Left lobe of liver (tissue), 2 donors: ENCODE results near the gene TCF7. TPM values are rescaled to one million over a fixed set of nuclear protein-coding genes. Genes with fewer than 3 reads are reported as not detected.
A peak's percentile ranks its signal among the peaks of the same experiment; 100 is the strongest.

ENCODE experiments used
- ATAC-seq: fragments of 200-7000 bp; cut with Tn5 transposase; one replicate; pipeline ENCODE4 v1.9.1; 2020; ENCODE audit warnings: mild to moderate bottlenecking, moderate library complexity
- DNase-seq: peaks from one replicate; pipeline ENCODE4 v3.0.0-alpha.2; 2020; ENCODE audit warnings: low spot score
- total RNA-seq: library from RNA; stranded (reverse); gene quantifications from one replicate; pipeline ENCODE4 v1.2.1, GENCODE V29; 2021
- donor health status: DM: no; HTN: no; CAD: no; lungs with moderate emphysema.
- donor health status: DM: no; HTN: yes; CAD: no.

TCF7 gene
- total RNA-seq, 1 donor from 2014 or later: 3.1 TPM

DNA sequence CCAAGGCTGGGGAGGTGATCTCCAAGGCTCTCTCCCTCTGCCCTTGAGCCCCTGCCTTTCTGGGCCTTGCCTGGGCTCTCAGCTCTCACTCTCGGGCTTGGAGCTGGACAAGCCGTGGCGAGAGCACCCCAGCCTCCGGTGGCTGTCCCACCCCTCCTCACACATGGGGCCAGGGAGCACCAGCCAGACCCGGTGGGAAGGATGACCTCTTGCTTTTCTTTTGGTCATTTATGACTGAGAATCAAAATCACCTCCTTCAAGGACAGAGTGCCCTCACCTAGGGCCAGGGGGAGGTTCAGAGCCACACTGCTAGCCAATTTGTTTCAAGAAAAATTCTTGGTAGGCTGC lies 14.1 kb downstream of the TCF7 start:
- ATAC-seq (no peak), DNase-seq (no peak)

- no peak for DNase-seq
- ATAC-seq: no peak
These were observed 15.1 kb downstream of the TCF7 start for GRCh38 chr5:134129411-134130238.

DNA sequence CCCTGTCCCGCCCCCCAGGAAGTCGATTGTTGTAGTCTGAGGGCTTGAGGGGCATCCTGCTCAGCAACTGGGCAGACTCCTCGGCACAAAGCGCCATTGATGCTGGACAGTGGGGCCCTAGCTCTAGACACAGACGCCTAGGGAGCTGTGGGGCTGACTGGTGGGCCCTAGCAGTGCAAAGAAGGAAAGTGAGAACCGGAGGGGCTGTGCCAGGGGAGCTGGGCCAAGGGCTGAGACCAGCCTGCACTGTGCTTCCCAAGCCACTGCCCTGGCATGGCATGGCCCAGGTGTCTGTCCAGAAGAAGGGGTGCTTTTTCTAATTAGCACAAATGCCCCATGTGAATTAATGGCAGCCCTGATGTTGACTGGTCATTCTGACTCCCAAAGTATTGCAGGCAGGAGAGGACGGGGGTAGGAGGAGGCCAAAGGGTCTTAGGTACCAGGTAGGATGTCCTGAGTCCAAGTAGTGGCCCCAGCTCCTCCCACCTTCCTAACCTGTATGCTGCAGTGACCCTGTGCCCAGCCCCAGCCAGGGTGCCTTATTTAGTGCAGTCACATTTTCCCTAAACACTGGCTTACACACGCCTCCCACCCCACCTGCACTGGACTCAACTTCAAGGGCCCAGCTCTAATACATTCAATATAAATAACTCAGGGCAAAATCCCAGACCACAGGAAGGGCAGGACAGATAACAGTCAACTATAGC lies 15.9 kb downstream of the TCF7 start:
- no peak for ATAC-seq
- no peak for DNase-seq

GRCh38 chr5:134131165-134131564 lies 16.7 kb downstream of the TCF7 start:
- no peak for DNase-seq
- ATAC-seq: no peak

DNA sequence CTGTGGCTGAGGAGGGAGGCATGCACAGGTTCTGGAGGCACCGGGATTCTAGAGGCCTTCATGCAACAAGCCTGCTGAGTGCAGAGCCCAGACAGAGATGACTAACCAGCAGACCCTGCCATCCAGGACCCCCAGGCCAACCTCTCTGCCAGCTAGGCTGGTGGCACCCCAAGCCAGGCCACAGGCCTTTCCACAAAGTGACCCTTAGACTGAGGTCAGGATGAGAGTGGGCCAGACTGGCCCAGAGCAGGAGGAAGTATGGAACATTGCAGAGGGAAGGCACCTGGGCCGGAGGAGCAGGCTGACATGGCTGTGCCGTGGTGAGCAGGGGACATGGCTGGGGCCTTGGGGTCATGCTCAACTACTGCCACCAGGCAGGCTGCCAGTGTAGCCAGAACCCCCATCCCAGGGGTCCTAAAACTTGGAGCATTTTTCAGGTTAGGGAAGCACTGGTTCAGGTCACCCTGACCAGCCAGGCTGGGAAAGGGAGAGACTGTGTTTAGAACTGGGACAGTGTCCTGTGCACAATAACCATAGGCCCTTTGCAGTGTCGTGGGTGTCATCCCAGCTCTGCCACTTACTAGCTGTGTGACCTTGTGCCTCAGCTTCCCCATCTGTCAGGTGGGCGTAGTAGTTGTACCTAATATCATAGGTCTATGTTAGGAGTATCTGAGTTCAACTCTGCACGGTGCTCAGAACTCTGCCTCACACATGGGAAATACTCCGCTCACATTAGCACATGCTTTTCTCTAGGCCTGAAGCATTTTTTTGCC lies 17.3 kb downstream of the TCF7 start:
- no peak for DNase-seq
- ATAC-seq: no peak

- DNase-seq (no peak), ATAC-seq (no peak)
These were observed 18.1 kb downstream of the TCF7 start for GRCh38 chr5:134132372-134133187.

DNA sequence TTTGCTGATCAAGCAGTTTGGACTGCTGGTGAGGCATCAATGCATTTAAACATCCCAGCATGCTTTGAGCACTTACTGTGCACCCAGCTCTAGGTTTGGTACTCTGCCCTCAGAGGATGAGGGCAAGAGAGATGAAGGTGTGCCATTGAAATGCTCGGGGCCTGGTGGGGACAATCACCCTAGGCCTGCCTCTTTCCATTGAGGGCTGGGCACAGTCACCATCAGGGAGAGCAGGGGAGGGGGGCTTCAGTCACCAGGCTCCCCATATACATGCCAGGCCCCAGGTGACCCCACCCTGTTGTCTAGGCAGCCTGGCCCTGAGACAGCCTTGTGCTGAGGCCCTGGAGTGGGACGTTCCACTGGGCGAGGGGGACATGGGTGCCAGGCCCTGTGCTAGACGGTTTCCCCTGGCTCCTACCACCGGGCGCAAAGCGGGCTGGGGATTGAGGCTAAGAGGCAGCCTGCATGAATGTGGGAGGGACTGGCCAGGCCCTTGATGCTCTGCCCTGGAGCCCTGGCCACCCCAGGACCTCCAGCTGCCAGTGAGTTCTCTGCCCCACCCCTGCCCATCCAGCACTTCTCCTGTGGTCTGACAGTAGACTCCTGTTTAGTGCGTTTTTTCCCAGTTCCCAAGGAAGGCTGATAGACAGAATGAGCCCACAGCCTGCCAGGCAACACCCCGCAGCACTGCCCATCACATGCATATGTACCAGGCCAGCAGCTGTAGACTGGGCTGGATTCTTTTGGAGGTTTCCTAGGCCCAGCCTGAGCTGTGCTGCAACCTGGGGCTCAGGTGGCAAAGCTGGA lies 18.9 kb downstream of the TCF7 start:
- ATAC-seq: no peak

GRCh38 chr5:134133995-134134541 lies 19.6 kb downstream of the TCF7 start:
- ATAC-seq (no peak), DNase-seq (no peak)

More for the DNA sequence above, 18.9 kb downstream of the TCF7 start:
- no peak for DNase-seq

DNA sequence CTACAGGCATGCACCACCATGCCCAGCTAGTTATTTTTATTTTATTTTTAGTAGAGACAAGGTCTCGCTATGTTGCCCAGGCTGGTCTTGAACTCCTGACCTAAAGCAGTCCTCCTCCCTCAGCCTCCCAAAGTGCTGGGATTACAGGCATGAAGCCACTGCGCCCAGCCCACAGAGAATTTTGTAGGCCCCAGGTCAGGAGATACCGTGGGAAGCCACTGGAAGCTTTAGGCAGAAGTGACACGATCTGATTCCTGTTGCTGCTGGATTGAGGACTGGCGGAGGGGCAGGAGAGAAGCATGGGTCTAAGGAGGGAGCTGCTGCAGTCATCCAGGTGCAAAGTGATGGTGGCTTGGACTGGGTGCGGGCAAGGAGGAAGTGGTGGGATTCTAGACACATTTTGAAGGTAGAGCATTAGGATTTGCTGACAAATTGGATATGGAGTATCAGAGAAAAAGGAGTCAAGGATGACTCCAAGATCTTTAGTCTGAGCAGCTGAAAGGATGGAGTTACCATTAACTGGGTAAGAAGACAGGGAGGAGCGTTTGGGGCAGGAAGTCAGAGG lies 20.7 kb downstream of the TCF7 start:
- DNase-seq (peak; percentile 33), ATAC-seq (no peak)

DNA sequence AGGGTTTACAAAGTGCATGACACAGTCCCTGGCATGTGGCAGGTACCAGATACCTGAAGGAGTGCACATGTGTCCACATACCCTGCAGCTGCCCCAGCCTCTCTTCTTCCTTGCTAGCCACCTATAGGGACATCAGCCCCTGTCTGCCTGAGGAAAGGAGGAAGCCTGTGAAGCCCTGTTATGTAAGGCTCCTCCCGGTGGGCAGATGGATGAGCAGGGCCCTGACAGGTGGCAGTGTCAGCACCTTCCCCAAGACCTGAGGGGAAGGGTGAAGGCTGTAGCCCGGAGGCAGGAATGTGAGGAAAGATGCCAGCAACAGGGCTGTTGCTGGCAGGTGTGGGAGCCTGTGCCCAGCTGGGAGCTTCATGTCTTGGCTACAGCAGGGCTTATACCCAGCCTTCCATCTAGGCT lies 21.7 kb downstream of the TCF7 start:
- ATAC-seq: no peak
- peak; percentile 35 for DNase-seq

- peak; percentile 24 for DNase-seq
These were observed 22.3 kb downstream of the TCF7 start for GRCh38 chr5:134136771-134137170.

GRCh38 chr5:134138416-134139376 lies 24.2 kb downstream of the TCF7 start:
- DNase-seq (peak; percentile 31), ATAC-seq (no peak)

More at GRCh38 chr5:134136771-134137170, 22.3 kb downstream of the TCF7 start:
- ATAC-seq: no peak

GRCh38 chr5:134139377-134139851 lies 24.9 kb downstream of the TCF7 start:
- ATAC-seq (no peak), DNase-seq (peak; percentile 40)

DNA sequence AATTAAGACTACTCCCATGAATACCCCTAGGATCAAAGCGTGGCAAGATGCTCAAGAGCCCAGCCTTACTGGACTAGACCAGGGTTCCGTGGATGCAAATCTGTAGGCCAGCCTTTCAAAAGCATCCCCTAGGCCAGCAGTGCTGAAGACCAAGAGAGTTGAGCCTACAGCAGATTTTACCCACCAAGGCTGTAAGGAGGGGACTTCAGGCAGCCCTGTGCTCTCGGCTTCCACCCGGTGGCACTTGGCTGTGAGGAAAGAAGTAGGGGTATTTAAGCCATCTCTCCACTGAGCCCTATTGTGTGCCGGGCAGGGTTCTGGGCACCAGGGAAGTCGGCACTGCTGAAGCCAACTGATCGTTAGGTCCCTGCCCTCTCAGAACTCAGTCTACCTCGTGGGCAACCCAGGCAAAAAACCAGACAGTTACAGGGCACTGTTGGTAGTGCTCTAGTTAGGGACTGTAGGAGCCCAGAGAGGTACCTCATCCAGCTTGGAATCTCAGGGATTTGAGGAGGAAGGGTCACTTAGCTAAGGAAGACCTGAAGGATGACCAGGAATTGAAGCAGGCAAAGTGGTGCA lies 25.5 kb downstream of the TCF7 start:
- ATAC-seq (no peak), DNase-seq (peak; percentile 35)

DNA sequence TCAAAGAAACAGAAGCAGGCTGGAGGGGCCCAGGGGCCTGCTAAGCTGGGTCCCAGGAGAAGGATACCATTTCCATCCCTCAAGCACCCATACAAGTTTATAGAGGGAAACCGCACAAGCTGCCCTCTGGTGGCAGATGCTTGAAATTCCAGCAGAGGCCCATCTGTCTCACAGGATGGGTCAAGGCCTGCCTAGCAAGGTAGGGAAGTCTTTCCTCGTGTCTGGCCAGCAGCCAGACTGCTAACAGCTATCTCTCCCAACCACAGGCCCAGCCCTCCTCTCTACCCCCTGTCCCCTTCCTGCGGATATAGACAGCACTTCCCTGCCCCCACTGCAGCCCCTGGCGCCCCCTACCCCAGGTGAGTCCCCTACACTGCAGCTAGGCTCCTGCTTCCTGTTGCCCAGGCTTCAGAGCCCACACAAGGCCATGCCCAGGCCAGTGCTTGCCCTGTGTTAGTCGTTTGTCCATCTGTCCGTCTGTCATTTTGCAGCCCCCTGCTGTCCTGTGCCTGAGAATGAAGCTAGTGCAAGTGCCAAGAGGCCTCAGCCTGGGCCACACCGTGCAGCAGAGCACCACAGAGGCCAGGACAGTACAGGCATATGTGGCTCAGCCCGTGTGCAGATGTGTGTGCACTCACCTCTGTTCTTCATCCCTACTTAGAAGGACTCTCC lies 26.2 kb downstream of the TCF7 start:
- ATAC-seq (peak; percentile 85), DNase-seq (peak; percentile 81)

GRCh38 chr5:134141331-134142050 lies 27.0 kb downstream of the TCF7 start:
- DNase-seq (peak; percentile 41), ATAC-seq (no peak)
